Osteoblast (primary cell): ENCODE results near the gene NFKBIL1. TPM values are rescaled to one million over a fixed set of nuclear protein-coding genes. Genes with fewer than 3 reads are reported as not detected.
A peak's percentile ranks its signal among the peaks of the same experiment; 100 is the strongest.
"Not testable (repeated sequence)": the region's sequence is repeated elsewhere in the genome, so short reads cannot be mapped to it uniquely, and the experiment has no call there.

Experiments
- DNase-seq: peaks from one replicate; pipeline ENCODE4 v3.0.0; 2011; ENCODE audit warnings: low spot score, mixed read lengths; ENCODE audit not compliant: insufficient read length; ENCODE audit errors: missing footprints
- H2AFZ ChIP-seq: 2 replicates; pipeline ENCODE4 v1.6.0; 2011; ENCODE audit warnings: mild to moderate bottlenecking, low read length
- H3K27ac ChIP-seq: 2 replicates; pipeline ENCODE4 v1.5.1; 2011; ENCODE audit warnings: mild to moderate bottlenecking, low read depth, low read length, moderate library complexity
- H3K27me3 ChIP-seq: 2 replicates; pipeline ENCODE4 v1.6.0; 2012; ENCODE audit warnings: mild to moderate bottlenecking, control low read depth, inconsistent platforms, low read length, moderate library complexity; ENCODE audit not compliant: insufficient read depth
- H3K36me3 ChIP-seq: 2 replicates; pipeline ENCODE4 v1.5.1; 2011; ENCODE audit warnings: mild to moderate bottlenecking, low read length, control low read depth, moderate library complexity; ENCODE audit not compliant: insufficient read depth
- H3K4me1 ChIP-seq: 2 replicates; pipeline ENCODE4 v1.5.1; 2011; ENCODE audit warnings: mild to moderate bottlenecking, low read length, control low read depth, moderate library complexity; ENCODE audit not compliant: insufficient read depth
- H3K4me2 ChIP-seq: 2 replicates; pipeline ENCODE4 v1.6.0; 2011; ENCODE audit warnings: mild to moderate bottlenecking, low read length; ENCODE audit not compliant: insufficient read depth
- H3K4me3 ChIP-seq: fragments of 200-600 bp; sonication (generic); 3 replicates; pipeline ENCODE4 v1.5.1; 2012; ENCODE audit warnings: mild to moderate bottlenecking, low read length, inconsistent platforms; ENCODE audit not compliant: insufficient read depth
- H3K79me2 ChIP-seq: 2 replicates; pipeline ENCODE4 v1.6.0; 2012; ENCODE audit warnings: mild to moderate bottlenecking, low read length, control low read depth, inconsistent platforms; ENCODE audit not compliant: insufficient read depth
- H3K9me3 ChIP-seq: 2 replicates; pipeline ENCODE4 v1.5.1; 2011; ENCODE audit warnings: low read depth, low read length, control low read depth
- H4K20me1 ChIP-seq: 2 replicates; pipeline ENCODE4 v1.6.0; 2012; ENCODE audit warnings: mild to moderate bottlenecking, low read length, control low read depth; ENCODE audit not compliant: insufficient read depth
- total RNA-seq: library from RNA; depleted of rRNA; stranded (reverse); fragments of >200 nt; gene quantifications from 2 replicates; pipeline ENCODE4 v1.2.3, GENCODE V29; 2012
- TF ChIP-seq, protein P1 (sequence below): IDR thresholded peaks from 2 replicates; pipeline ENCODE4 v1.5.1; 2011; ENCODE audit warnings: mild to moderate bottlenecking, low read depth, low read length, moderate library complexity; ENCODE audit errors: extremely low read depth

The NFKBIL1 gene
- total RNA-seq, 1 donor, result 56.8 TPM

DNA sequence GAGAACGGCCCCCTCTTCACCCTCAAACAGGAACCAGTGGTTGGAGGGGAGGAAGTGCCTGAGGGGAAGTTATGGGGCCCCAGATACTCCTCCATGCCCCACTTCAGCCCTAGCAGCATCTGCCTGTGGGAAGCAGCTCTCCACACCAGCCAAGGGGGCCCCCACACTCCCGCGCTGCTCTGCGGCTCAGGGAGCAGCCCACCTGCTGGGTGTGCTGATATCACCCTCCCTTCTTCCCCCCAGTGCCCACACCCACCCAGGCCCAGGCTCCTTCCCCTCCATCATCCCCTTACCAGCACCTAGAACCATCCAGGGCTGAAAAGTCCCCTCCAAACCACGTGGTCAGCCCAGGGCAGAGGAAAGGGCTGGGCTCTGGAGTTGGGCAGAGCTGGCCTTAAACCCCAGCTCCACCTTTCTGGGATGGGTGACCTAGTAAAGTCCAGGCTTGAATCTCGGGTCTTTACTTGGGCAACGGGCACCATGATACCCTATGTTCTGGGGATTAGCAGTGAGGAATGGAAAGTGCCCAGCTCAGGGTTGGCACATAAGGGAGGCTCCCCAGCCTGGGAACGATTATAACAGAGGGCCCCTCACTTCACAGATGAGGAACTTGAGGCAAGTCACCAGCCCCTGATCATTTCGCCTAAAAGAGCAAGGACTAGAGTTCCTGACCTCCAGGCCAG is 39.3 kb downstream of the NFKBIL1 start:
- no peaks in the 10 kb centered on the region for H3K79me2 ChIP-seq
- H4K20me1 ChIP-seq, result no peaks in the 10 kb centered on the region
- H3K27me3 ChIP-seq, result no peaks in the 10 kb centered on the region
- no peak overlapping the region for H2AFZ ChIP-seq
- peak; percentile 35 for DNase-seq
- no peaks in the 10 kb centered on the region for H3K36me3 ChIP-seq
- no peak overlapping the region for H3K27ac ChIP-seq
- H3K4me1 ChIP-seq, result peaks cover 7% of the 10 kb centered on the region
- H3K4me2 ChIP-seq, result no peak overlapping the region
- TF ChIP-seq, protein P1, sequence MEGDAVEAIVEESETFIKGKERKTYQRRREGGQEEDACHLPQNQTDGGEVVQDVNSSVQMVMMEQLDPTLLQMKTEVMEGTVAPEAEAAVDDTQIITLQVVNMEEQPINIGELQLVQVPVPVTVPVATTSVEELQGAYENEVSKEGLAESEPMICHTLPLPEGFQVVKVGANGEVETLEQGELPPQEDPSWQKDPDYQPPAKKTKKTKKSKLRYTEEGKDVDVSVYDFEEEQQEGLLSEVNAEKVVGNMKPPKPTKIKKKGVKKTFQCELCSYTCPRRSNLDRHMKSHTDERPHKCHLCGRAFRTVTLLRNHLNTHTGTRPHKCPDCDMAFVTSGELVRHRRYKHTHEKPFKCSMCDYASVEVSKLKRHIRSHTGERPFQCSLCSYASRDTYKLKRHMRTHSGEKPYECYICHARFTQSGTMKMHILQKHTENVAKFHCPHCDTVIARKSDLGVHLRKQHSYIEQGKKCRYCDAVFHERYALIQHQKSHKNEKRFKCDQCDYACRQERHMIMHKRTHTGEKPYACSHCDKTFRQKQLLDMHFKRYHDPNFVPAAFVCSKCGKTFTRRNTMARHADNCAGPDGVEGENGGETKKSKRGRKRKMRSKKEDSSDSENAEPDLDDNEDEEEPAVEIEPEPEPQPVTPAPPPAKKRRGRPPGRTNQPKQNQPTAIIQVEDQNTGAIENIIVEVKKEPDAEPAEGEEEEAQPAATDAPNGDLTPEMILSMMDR, result no peak
- H3K4me3 ChIP-seq, result no peak overlapping the region
- no peaks in the 10 kb centered on the region for H3K9me3 ChIP-seq

DNA sequence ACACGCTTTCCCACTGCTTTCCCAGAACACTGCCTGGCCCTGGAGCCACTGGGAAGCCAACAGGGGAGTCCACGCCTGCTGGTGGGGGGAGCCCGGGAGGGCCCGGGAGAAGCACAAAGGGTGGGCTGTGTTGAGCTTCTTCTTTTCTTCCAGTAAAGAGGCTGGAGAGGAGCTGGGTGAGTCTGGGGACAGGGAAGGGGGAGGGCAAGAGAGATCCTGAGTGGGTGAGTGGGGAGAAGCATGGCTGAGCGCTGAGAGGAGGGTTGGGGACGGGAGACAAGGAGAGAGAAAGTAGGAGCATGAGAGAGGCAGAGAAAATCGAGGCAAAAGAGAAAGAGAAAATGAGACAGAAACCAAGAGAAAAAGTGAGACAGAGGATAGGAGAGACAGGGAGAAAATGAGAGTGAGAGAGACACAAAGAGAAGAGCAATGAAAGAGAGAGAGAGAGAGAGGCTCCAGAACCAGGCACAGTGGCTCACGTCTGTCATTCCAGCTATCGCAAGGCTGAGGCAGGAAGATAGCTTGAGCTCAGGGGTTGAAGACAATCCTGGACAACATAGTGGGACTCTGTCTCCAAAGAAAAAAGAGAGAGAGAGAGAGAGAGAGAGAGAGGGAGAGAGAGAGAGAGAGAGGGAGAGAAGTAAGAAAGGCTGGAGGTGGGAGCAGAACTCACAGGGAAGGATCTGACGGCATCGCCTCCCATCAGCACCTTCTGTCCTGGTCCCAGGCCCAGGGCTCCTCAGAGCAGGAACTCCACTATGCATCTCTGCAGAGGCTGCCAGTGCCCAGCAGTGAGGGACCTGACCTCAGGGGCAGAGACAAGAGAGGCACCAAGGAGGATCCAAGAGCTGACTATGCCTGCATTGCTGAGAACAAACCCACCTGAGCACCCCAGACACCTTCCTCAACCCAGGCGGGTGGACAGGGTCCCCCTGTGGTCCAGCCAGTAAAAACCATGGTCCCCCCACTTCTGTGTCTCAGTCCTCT is 40.7 kb downstream of the NFKBIL1 start:
- Histone ChIP-seq H3K9me3 (no peaks in the 10 kb centered on the region), H3K4me3 (no peak overlapping the region), H3K4me2 (peak overlapping the region; percentile 18), H2AFZ (peak overlapping the region; percentile 59), H3K36me3 (no peaks in the 10 kb centered on the region), H3K4me1 (peaks cover 5% of the 10 kb centered on the region), H3K27me3 (no peaks in the 10 kb centered on the region), H3K27ac (no peak overlapping the region), H3K79me2 (no peaks in the 10 kb centered on the region), H4K20me1 (no peaks in the 10 kb centered on the region)
- peak; percentile 38 for DNase-seq
- TF ChIP-seq, protein P1, result no peak

DNA sequence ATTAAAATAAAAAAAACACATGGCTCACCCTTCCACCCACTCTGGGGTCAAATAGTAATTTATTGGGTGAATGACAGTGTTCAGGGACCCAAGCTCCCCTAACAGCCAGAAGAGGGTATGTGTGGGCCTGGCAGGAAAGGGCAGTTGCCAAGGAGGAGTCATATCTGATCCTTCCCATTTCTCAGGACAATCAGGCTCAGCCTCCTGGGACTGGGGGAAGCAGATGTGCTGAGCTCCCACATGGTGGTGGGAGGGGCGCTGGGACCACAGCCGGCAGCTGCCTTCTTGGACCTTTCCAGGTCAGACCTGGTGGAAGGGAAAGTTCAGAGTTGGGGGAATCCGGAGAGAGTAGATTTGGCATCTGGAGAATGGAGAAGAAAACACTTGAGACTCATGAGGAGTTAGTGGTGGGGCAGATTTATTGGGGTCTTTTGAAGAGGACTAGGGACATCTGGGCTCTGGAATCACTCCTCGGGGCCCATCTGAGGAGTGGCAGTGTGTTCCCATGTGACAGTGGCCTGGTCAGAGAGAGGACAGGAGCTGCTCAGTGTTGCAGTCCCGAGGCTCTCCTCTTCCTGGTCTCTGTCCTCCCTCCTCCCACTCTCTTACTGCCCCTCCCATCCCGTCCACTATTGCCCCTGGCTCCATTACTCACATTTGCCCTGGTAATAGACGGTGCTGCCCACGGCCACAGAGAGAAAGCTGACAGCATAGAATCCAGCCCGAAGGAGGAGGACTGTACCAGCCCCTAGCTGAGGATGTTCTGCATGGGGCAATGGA is 41.7 kb downstream of the NFKBIL1 start:
- no peak overlapping the region for H3K27ac ChIP-seq
- no peaks in the 10 kb centered on the region for H3K9me3 ChIP-seq
- no peaks in the 10 kb centered on the region for H3K27me3 ChIP-seq
- H3K4me3 ChIP-seq, result no peak overlapping the region
- H3K4me2 ChIP-seq, result no peak overlapping the region
- no peaks in the 10 kb centered on the region for H4K20me1 ChIP-seq
- H3K36me3 ChIP-seq, result no peaks in the 10 kb centered on the region
- no peaks in the 10 kb centered on the region for H3K79me2 ChIP-seq
- TF ChIP-seq, protein P1, result no peak
- DNase-seq, result peak; percentile 73
- H2AFZ ChIP-seq, result peak overlapping the region; percentile 77
- peaks cover 5% of the 10 kb centered on the region for H3K4me1 ChIP-seq

DNA sequence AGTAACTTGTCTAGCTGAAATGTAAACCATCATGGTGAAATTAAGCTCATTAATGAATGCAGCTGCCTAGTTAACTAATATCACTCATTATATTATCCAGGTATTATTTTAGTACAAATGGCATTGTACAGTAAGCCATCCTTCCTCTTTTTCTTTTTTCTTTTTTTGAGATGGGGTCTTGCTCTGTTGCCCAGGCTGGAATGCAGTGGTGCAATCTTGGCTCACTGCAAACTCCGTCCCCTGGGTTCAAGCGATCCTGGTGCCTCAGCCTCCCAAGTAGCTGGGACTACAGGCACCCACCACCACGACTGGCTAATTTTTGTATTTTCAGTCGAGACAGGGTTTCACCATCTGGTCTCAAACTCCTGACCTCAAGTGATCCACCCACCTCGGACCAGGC is 43.3 kb downstream of the NFKBIL1 start:
- H3K4me3 ChIP-seq, H3K27me3 ChIP-seq, H3K79me2 ChIP-seq, H3K9me3 ChIP-seq, H2AFZ ChIP-seq, H3K27ac ChIP-seq, DNase-seq, H3K4me2 ChIP-seq, H4K20me1 ChIP-seq, H3K36me3 ChIP-seq, H3K4me1 ChIP-seq: not testable (repeated sequence)
